ENCODE results near the gene TNXB. TPM values are rescaled to one million over a fixed set of nuclear protein-coding genes. Genes with fewer than 3 reads are reported as not detected.
"Not testable (repeated sequence)": the region's sequence is repeated elsewhere in the genome, so short reads cannot be mapped to it uniquely, and the experiment has no call there.

The TNXB gene
- total RNA-seq, 5 donors from 2014 or later (not counting 1 experiment from before 2014, with no cell fraction given): 8.0 to 20.9 (median 15.4) TPM

- peak overlapping the region; percentile 35 to 60 for H3K4me3 ChIP-seq (ENCODE audit: control insufficient read depth in 1 of 2, extremely low read depth in 1 of 2, low read length in 1 of 2)
- H3K27me3 ChIP-seq (replicated peaks in 1 of 2; ENCODE audit: control insufficient read depth in 2 of 2, extremely low read depth in 1 of 2, insufficient read depth in 2 of 2, low read length in 1 of 2): peaks cover 5 to 45% of the 10 kb centered on the region in 2 experiments
- WGBS (ENCODE audit: insufficient coverage): 17% methylated on average over 26 of the region's 39 CpGs
Observed at GRCh38 chr6:32148289-32149091, 39.4 kb upstream of the TNXB start.

GRCh38 chr6:32147401-32148132 lies 38.4 kb upstream of the TNXB start:
- peak in 1 of 35 experiments; percentile 32 for DNase-seq
- H3K4me1 ChIP-seq (ENCODE audit: control insufficient read depth in 1 of 2, extremely low read depth in 1 of 2, insufficient read depth in 2 of 2, low read length in 2 of 2): peaks cover 0 to 43% of the 10 kb centered on the region in 2 experiments
- no peaks in the 10 kb centered on the region for H3K36me3 ChIP-seq (ENCODE audit: control insufficient read depth in 2 of 2, extremely low read depth in 1 of 2, insufficient read depth in 1 of 2, low read length in 1 of 2)

More at GRCh38 chr6:32148289-32149091, 39.4 kb upstream of the TNXB start:
- H3K4me3 Mint-ChIP-seq: peak overlapping the region; percentile 78 to 90 (median 80)
- ChIA-PET CTCF (interaction anchor here in 1 of 2 donors (0.7 kb wide), 1 partner anchor 1821 kb away, joined by 3 read pairs; no protein-coding TSS in a partner anchor), POLR2A (no interaction called here)
- DNase-seq: peak; percentile 31 to 77 (median 64)
- H3K9me3 Mint-ChIP-seq: no peaks in the 10 kb centered on the region
- no peaks in the 10 kb centered on the region for H3K9me3 ChIP-seq
- no peak overlapping the region for H3K27ac ChIP-seq (ENCODE audit: low read length)
- no peaks in the 10 kb centered on the region for H3K36me3 ChIP-seq (ENCODE audit: control insufficient read depth in 2 of 2, extremely low read depth in 1 of 2, insufficient read depth in 1 of 2, low read length in 1 of 2)
- peaks cover 45 to 52% (median 52%) of the 10 kb centered on the region in 3 donors for H3K4me1 Mint-ChIP-seq
- ATAC-seq (replicated peaks in 1 of 4): peak; percentile 75 to 82 (median 76)
- peaks cover 0 to 53% of the 10 kb centered on the region in 2 experiments for H3K4me1 ChIP-seq (ENCODE audit: control insufficient read depth in 1 of 2, extremely low read depth in 1 of 2, insufficient read depth in 2 of 2, low read length in 2 of 2)
- peak overlapping the region; percentile 58 for H3K27ac Mint-ChIP-seq
- H3K36me3 Mint-ChIP-seq: no peaks in the 10 kb centered on the region
- peaks cover 6 to 42% of the 10 kb centered on the region in 2 donors for H3K27me3 Mint-ChIP-seq

GRCh38 chr6:32146687-32147086 lies 37.5 kb upstream of the TNXB start:
- Mint-ChIP-seq H3K27ac (no peak overlapping the region), H3K4me3 (no peak overlapping the region)
- CTCF ChIA-PET: no interaction called here

More at GRCh38 chr6:32147401-32148132, 38.4 kb upstream of the TNXB start:
- peaks cover 6 to 35% of the 10 kb centered on the region in 2 donors for H3K27me3 Mint-ChIP-seq
- ChIA-PET CTCF (interaction anchor here in 1 of 2 donors (0.7 kb wide), 1 partner anchor 1822 kb away, joined by 3 read pairs; no protein-coding TSS in a partner anchor), POLR2A (interaction anchor here in 1 of 2 donors (0.7 kb wide), 1 partner anchor 19 kb away, joined by 7 read pairs; no protein-coding TSS in a partner anchor)
- no peaks in the 10 kb centered on the region for H3K36me3 Mint-ChIP-seq
- WGBS (ENCODE audit: insufficient coverage): no CpG with 5 or more reads among the region's 4 CpGs
- peak overlapping the region in 1 of 3 donors; percentile 90 for H3K4me3 Mint-ChIP-seq
- no peak overlapping the region for H3K27ac Mint-ChIP-seq
- no peak for ATAC-seq (replicated peaks in 1 of 4)
- Histone ChIP-seq H3K4me3 (ENCODE audit: control insufficient read depth in 1 of 2, extremely low read depth in 1 of 2, low read length in 1 of 2) (no peak overlapping the region), H3K9me3 (no peaks in the 10 kb centered on the region), H3K27ac (ENCODE audit: low read length) (no peak overlapping the region), H3K27me3 (replicated peaks in 1 of 2; ENCODE audit: control insufficient read depth in 2 of 2, extremely low read depth in 1 of 2, insufficient read depth in 2 of 2, low read length in 1 of 2) (peaks cover 5 to 41% of the 10 kb centered on the region in 2 experiments)
- peaks cover 36 to 43% (median 43%) of the 10 kb centered on the region in 3 donors for H3K4me1 Mint-ChIP-seq
- no peaks in the 10 kb centered on the region for H3K9me3 Mint-ChIP-seq

GRCh38 chr6:32146287-32146686 lies 37.1 kb upstream of the TNXB start:
- ChIA-PET POLR2A (no interaction called here), CTCF (no interaction called here)
- no peak for DNase-seq
- Mint-ChIP-seq H3K4me3 (no peak overlapping the region), H3K9me3 (no peaks in the 10 kb centered on the region), H3K27me3 (peaks cover 6 to 42% of the 10 kb centered on the region in 2 donors), H3K27ac (no peak overlapping the region), H3K4me1 (peaks cover 28 to 34% (median 31%) of the 10 kb centered on the region in 3 donors), H3K36me3 (no peaks in the 10 kb centered on the region)
- H3K36me3 ChIP-seq (ENCODE audit: control insufficient read depth in 2 of 2, extremely low read depth in 1 of 2, insufficient read depth in 1 of 2, low read length in 1 of 2): no peaks in the 10 kb centered on the region
- no peak for ATAC-seq (replicated peaks in 1 of 4)
- H3K9me3 ChIP-seq: no peaks in the 10 kb centered on the region
- peaks cover 5 to 36% of the 10 kb centered on the region in 2 experiments for H3K27me3 ChIP-seq (replicated peaks in 1 of 2; ENCODE audit: control insufficient read depth in 2 of 2, extremely low read depth in 1 of 2, insufficient read depth in 2 of 2, low read length in 1 of 2)
- 100% methylated on average over 1 of the region's 1 CpG for WGBS (ENCODE audit: insufficient coverage)
- no peak overlapping the region for H3K27ac ChIP-seq (ENCODE audit: low read length)
- peaks cover 0 to 31% of the 10 kb centered on the region in 2 experiments for H3K4me1 ChIP-seq (ENCODE audit: control insufficient read depth in 1 of 2, extremely low read depth in 1 of 2, insufficient read depth in 2 of 2, low read length in 2 of 2)
- no peak overlapping the region for H3K4me3 ChIP-seq (ENCODE audit: control insufficient read depth in 1 of 2, extremely low read depth in 1 of 2, low read length in 1 of 2)

More at GRCh38 chr6:32146687-32147086, 37.5 kb upstream of the TNXB start:
- DNase-seq (no peak), ATAC-seq (replicated peaks in 1 of 4) (no peak)
- peaks cover 5 to 38% of the 10 kb centered on the region in 2 experiments for H3K27me3 ChIP-seq (replicated peaks in 1 of 2; ENCODE audit: control insufficient read depth in 2 of 2, extremely low read depth in 1 of 2, insufficient read depth in 2 of 2, low read length in 1 of 2)
- H3K4me3 ChIP-seq (ENCODE audit: control insufficient read depth in 1 of 2, extremely low read depth in 1 of 2, low read length in 1 of 2): no peak overlapping the region
- WGBS (ENCODE audit: insufficient coverage): 68% methylated on average over 4 of the region's 4 CpGs
- Mint-ChIP-seq H3K27me3 (peaks cover 6 to 40% of the 10 kb centered on the region in 2 donors), H3K36me3 (no peaks in the 10 kb centered on the region), H3K4me1 (peaks cover 29 to 36% (median 35%) of the 10 kb centered on the region in 3 donors), H3K9me3 (no peaks in the 10 kb centered on the region)
- no peaks in the 10 kb centered on the region for H3K9me3 ChIP-seq
- POLR2A ChIA-PET: no interaction called here
- H3K36me3 ChIP-seq (ENCODE audit: control insufficient read depth in 2 of 2, extremely low read depth in 1 of 2, insufficient read depth in 1 of 2, low read length in 1 of 2): no peaks in the 10 kb centered on the region
- peaks cover 0 to 35% of the 10 kb centered on the region in 2 experiments for H3K4me1 ChIP-seq (ENCODE audit: control insufficient read depth in 1 of 2, extremely low read depth in 1 of 2, insufficient read depth in 2 of 2, low read length in 2 of 2)
- H3K27ac ChIP-seq (ENCODE audit: low read length): no peak overlapping the region

- H3K27ac Mint-ChIP-seq; DNase-seq; H3K9me3 Mint-ChIP-seq; H3K4me3 Mint-ChIP-seq; H3K4me3 ChIP-seq (ENCODE audit: control insufficient read depth in 1 of 2, extremely low read depth in 1 of 2, low read length in 1 of 2); H3K36me3 Mint-ChIP-seq; H3K9me3 ChIP-seq; H3K27ac ChIP-seq (ENCODE audit: low read length); H3K36me3 ChIP-seq (ENCODE audit: control insufficient read depth in 2 of 2, extremely low read depth in 1 of 2, insufficient read depth in 1 of 2, low read length in 1 of 2); ATAC-seq (replicated peaks in 1 of 4): not testable (repeated sequence)
- Mint-ChIP-seq H3K4me1 (peaks cover 14 to 22% (median 15%) of the 10 kb centered on the region in 3 donors), H3K27me3 (peaks cover 3 to 28% of the 10 kb centered on the region in 2 donors)
- no CpG with 5 or more reads among the region's 7 CpGs for WGBS (ENCODE audit: insufficient coverage)
- H3K27me3 ChIP-seq (replicated peaks in 1 of 2; ENCODE audit: control insufficient read depth in 2 of 2, extremely low read depth in 1 of 2, insufficient read depth in 2 of 2, low read length in 1 of 2): peaks cover 5 to 21% of the 10 kb centered on the region in 2 experiments
- CTCF ChIA-PET: interaction anchor here in 1 of 2 donors (0.6 to 1.1 kb wide), 2 partner anchors 12 to 47 kb away, joined by 3 read pairs; no protein-coding TSS in a partner anchor
- POLR2A ChIA-PET: interaction anchor here in 1 of 2 donors (0.6 kb wide), 1 partner anchor 1067 kb away, joined by 3 read pairs; no protein-coding TSS in a partner anchor
- H3K4me1 ChIP-seq (ENCODE audit: control insufficient read depth in 1 of 2, extremely low read depth in 1 of 2, insufficient read depth in 2 of 2, low read length in 2 of 2): peaks cover 0 to 18% of the 10 kb centered on the region in 2 experiments
Observed at GRCh38 chr6:32144238-32144637, 35.1 kb upstream of the TNXB start.

Measured in T-cell (primary cell).